ENCODE data around the gene FOXR1.

The FOXR1 gene

GRCh38 chr11:119025978-119026766, 54.6 kb downstream of the FOXR1 start:
- DNase-seq (ENCODE audit: low read depth, low spot score) = no peak

DNA sequence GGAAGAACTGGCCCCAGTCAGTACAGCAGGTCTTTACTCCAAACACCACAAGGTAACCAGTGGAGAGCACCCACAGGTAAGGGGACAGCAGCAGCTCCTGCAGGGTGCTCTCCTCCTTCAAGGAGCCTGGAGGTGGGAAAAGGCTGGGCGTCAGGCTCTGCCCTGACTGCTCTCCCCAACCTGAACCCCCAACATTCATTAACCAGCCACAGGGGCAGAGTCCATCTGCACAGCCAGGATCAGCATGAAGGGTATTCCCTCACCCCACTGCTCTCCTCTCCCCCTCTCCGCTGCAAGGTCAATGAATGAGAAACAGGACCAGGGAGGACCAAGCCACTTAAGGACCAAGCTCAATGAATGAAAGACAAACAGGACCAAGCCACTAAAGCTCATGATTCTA, 55.4 kb downstream of the FOXR1 start:
- no peak for DNase-seq (ENCODE audit: low read depth, low spot score)

GRCh38 chr11:119027561-119028345, 56.2 kb downstream of the FOXR1 start:
- DNase-seq (ENCODE audit: low read depth, low spot score) = no peak

- no peak for DNase-seq (ENCODE audit: low read depth, low spot score)
Observed at GRCh38 chr11:119028346-119029068, 56.9 kb downstream of the FOXR1 start.

DNA sequence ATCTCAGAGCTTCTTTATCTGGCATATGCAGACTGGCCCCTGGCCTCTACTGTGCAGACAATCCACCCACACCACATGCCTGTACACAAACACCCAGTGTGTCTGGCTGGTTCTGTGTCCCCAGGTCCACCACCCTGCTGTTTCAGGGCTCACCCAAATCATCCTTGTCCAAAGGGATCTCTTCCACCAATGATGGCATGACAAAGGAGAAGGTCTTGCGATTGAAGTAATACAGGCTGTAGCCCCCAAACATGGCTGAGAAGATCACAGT, 57.4 kb downstream of the FOXR1 start:
- DNase-seq (ENCODE audit: low read depth, low spot score) = no peak

DNA sequence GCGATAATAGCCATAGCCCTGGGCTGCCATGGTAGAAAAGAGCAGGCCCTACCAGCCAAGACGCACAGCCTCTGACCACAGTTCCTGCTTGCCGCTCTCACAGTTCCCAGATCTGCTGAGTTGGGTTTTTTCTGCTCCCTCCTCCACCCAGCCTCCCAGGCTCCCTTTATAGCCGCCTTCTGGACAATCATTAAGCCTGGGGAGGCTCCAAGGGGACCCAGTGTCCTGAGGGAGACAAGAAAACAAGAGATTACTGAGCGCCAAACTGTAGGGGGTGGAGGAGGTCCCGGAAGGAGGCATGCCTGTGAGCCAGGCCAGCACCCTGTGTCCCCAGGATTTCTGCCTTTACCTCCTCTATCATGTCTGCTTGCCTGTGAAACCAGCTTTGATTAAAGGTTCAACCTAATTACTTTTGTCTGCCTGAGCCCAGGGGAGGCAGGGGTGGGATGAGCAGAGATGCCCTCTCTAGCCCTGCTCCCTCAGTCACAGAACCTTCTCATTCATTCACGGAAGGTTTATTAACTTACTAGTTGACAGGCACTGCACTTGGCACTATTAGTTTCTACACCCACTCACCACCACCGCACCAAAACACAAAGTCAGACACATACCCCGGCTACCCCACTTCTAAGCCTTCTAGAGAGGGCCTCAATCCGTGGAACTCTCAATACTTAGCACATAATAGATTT, 57.9 kb downstream of the FOXR1 start:
- no peak for DNase-seq (ENCODE audit: low read depth, low spot score)

GRCh38 chr11:119030029-119030328, 58.4 kb downstream of the FOXR1 start:
- no peak for DNase-seq (ENCODE audit: low read depth, low spot score)

DNA sequence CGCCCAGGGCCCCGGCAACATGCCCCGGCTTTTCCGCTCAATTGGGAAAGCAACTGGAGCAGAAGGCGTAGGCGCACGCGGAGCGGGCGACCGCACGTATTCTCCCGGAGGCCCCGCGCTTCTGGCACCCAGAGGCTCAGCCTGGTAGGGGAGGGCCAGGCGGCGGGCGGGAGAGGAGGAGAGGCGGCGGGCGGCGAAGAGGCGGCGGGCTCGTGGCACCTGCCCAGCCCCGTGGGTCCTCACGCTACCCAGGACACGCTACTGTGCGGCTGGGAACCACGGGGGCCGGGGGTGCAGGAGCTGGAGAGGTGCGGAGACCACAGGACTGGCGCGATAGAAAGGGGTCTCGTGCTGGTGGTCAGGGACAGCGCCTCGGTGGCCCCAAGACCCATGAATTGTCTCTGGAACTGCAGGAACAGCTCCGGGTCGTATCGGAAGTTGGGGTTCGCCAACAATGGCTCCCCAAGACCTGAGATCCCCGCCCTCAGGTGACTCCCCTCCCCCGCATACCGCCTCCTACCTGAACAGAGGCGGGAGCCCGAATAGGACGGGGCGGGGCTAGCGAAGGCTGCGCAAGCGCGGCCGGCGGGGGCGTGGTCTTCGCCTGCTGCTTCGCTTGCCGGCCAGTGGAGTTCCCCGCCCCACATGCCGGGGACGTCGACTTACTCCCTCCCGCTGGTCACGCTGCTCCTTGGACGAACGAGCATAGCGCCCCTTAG, 58.9 kb downstream of the FOXR1 start, which contains the start of gene SLC37A4:
Gene SLC37A4 (minus strand): TSS at position 549 of the 719 bp plus-strand sequence.
- DNase-seq (ENCODE audit: low read depth, low spot score) = peak; percentile 95
